Right atrium auricular region (tissue), 2 donors: ENCODE data around the gene ARSK. TPM values are rescaled to one million over a fixed set of nuclear protein-coding genes. Genes with fewer than 3 reads are reported as not detected.

Experiments
- DNase-seq: peaks from one replicate; pipeline ENCODE4 v3.0.0-alpha.2; 2019; ENCODE audit warnings: low spot score
- H3K27ac ChIP-seq, 2 donors: fragments of 200-600 bp; sonication (generic); 1 replicate in 1 of 2; 2 replicates in 1 of 2; pipeline ENCODE4 v1.5.1; 2016 to 2019
- H3K27me3 ChIP-seq, 2 donors: fragments of 200-600 bp; sonication (generic); one replicate each; pipeline versions ENCODE4 v1.5.1 to v1.6.0; 2017 to 2019
- H3K36me3 ChIP-seq: fragments of 200-600 bp; sonication (generic); one replicate; pipeline ENCODE4 v1.5.1; 2016
- H3K4me1 ChIP-seq, 2 donors: fragments of 200-600 bp; sonication (generic); one replicate each; pipeline versions ENCODE4 v1.5.1 to v1.6.0; 2017 to 2019
- H3K4me3 ChIP-seq, 2 donors: fragments of 200-600 bp; sonication (generic); 1 replicate in 1 of 2; 2 replicates in 1 of 2; pipeline ENCODE4 v1.5.1; 2017 to 2019; ENCODE audit warnings: mild to moderate bottlenecking in 1 of 2, moderate library complexity in 1 of 2
- H3K9me3 ChIP-seq, 2 donors: fragments of 200-600 bp; sonication (generic); one replicate each; pipeline ENCODE4 v1.5.1; 2019
- total RNA-seq, 2 donors: library from RNA; depleted of rRNA; stranded (reverse); fragments of >200 nt; gene quantifications; one replicate each; pipeline ENCODE4 v1.1.0, GENCODE V29; 2016
- TF ChIP-seq, protein P1 (sequence below), 2 donors: fragments of 200-600 bp; sonication (generic); IDR thresholded peaks; one replicate each; pipeline ENCODE4 v1.5.1; 2019; ENCODE audit warnings: antibody characterized with exemption in 2 of 2

Gene ARSK
- total RNA-seq, 2 donors from 2014 or later, result 3.7 to 6.0 TPM

GRCh38 chr5:95563367-95563766 lies 8.5 kb downstream of the ARSK start:
- H3K4me1 ChIP-seq, result no peaks in the 10 kb centered on the region
- peaks cover 8% of the 10 kb centered on the region for H3K36me3 ChIP-seq
- no peak overlapping the region for H3K27ac ChIP-seq
- no peaks in the 10 kb centered on the region for H3K9me3 ChIP-seq
- no peak overlapping the region for H3K4me3 ChIP-seq
- DNase-seq, result no peak
- H3K27me3 ChIP-seq, result no peaks in the 10 kb centered on the region
- TF ChIP-seq, protein P1, sequence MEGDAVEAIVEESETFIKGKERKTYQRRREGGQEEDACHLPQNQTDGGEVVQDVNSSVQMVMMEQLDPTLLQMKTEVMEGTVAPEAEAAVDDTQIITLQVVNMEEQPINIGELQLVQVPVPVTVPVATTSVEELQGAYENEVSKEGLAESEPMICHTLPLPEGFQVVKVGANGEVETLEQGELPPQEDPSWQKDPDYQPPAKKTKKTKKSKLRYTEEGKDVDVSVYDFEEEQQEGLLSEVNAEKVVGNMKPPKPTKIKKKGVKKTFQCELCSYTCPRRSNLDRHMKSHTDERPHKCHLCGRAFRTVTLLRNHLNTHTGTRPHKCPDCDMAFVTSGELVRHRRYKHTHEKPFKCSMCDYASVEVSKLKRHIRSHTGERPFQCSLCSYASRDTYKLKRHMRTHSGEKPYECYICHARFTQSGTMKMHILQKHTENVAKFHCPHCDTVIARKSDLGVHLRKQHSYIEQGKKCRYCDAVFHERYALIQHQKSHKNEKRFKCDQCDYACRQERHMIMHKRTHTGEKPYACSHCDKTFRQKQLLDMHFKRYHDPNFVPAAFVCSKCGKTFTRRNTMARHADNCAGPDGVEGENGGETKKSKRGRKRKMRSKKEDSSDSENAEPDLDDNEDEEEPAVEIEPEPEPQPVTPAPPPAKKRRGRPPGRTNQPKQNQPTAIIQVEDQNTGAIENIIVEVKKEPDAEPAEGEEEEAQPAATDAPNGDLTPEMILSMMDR (IDR thresholded peaks at IDR 0.05), result no peak

- Histone ChIP-seq H3K9me3 (no peaks in the 10 kb centered on the region), H3K4me1 (no peaks in the 10 kb centered on the region), H3K27ac (no peak overlapping the region), H3K27me3 (no peaks in the 10 kb centered on the region), H3K4me3 (no peak overlapping the region), H3K36me3 (peaks cover 8% of the 10 kb centered on the region)
- TF ChIP-seq, protein P1 (IDR thresholded peaks at IDR 0.05), result no peak
- no peak for DNase-seq
Observed at GRCh38 chr5:95564450-95564849, 9.5 kb downstream of the ARSK start.

- Histone ChIP-seq H3K4me1 (no peaks in the 10 kb centered on the region), H3K27ac (no peak overlapping the region), H3K36me3 (peaks cover 8% of the 10 kb centered on the region), H3K27me3 (no peaks in the 10 kb centered on the region), H3K4me3 (no peak overlapping the region), H3K9me3 (no peaks in the 10 kb centered on the region)
- DNase-seq, result no peak
- TF ChIP-seq, protein P1 (IDR thresholded peaks at IDR 0.05), result no peak
Observed at GRCh38 chr5:95565280-95565920, 10.5 kb downstream of the ARSK start.

DNA sequence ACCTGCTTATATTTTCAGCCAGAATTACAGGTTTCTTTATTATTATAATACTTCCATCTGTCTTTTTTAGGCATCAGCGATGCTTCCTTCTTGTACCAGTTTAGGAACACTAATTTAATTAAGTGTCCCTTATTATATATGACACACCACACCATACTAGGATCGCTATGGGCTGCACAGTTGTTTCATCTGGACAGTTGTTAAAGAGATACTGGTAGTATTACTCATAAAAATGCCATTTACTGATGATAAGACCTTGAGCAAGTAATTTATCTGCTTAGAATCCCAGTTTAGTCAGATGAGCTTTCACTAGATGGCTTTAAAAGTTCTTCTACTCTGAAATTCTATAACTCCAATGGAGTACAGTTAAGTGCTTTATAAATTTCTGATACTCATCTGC lies 17.1 kb downstream of the ARSK start:
- TF ChIP-seq, protein P1 (IDR thresholded peaks at IDR 0.05), result no peak
- Histone ChIP-seq H3K9me3 (no peaks in the 10 kb centered on the region), H3K27ac (no peak overlapping the region), H3K4me1 (no peaks in the 10 kb centered on the region), H3K36me3 (peaks cover 8% of the 10 kb centered on the region), H3K27me3 (no peaks in the 10 kb centered on the region), H3K4me3 (no peak overlapping the region)
- DNase-seq, result no peak

GRCh38 chr5:95581576-95581975 lies 26.7 kb downstream of the ARSK start:
- no peak for DNase-seq

More at GRCh38 chr5:95581576-95581975, 26.7 kb downstream of the ARSK start:
- no peaks in the 10 kb centered on the region for H3K36me3 ChIP-seq
- H3K9me3 ChIP-seq, result no peaks in the 10 kb centered on the region
- H3K27me3 ChIP-seq, result no peaks in the 10 kb centered on the region
- H3K4me1 ChIP-seq, result no peaks in the 10 kb centered on the region
- TF ChIP-seq, protein P1 (IDR thresholded peaks at IDR 0.05), result no peak
- no peak overlapping the region for H3K27ac ChIP-seq
- H3K4me3 ChIP-seq, result no peak overlapping the region
